NCI-H2107 treated with DMSO at 0.1 percent for 48 hours (cell line): ENCODE results near the gene GALNT16.
"Not testable (repeated sequence)": the region's sequence is repeated elsewhere in the genome, so short reads cannot be mapped to it uniquely, and the experiment has no call there.

Experiments
- DNase-seq: peaks from one replicate; lab custom pipeline; 2025; ENCODE audit not compliant: unreplicated experiment; lab: John Stamatoyannopoulos, UW

Gene GALNT16

GRCh38 chr14:69358966-69359365, 99.0 kb downstream of the GALNT16 start:
- DNase-seq = no peak

DNA sequence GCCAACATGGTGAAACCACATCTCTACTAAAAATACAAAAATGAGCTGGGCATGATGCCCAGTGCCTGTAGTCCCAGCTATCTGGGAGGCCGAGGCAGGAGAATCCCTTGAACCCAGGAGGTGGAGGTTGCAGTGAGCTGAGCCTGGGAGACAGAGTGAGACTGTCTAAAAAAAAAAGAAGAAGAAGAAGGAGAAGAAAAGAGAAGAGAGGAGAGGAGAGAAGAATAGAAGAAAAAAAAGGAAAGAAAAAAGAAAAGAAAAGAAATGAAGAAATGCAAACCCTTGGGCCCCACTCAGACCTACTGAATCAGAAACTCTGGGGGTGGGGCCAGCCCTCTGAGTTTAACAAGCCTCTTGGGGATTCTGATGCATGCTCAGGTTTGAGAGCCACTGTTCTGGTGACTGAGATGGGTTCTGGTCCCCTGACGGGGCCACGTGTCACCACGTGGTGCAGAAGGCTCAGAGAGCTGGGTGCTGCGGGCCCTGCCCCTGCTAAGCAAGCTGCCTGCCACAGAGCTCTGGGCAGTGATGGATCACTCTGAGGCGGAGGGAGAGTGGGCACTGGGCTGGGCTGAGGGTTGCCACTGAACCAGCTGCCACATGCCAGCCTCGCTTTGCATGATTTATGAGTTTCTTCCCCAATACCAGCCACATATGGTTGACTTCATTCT, 100.6 kb downstream of the GALNT16 start:
- DNase-seq = no peak

- DNase-seq = no peak
Measured at GRCh38 chr14:69363055-69363454, 103.1 kb downstream of the GALNT16 start.

- no peak for DNase-seq
Measured at GRCh38 chr14:69363964-69364363, 104.0 kb downstream of the GALNT16 start.

DNA sequence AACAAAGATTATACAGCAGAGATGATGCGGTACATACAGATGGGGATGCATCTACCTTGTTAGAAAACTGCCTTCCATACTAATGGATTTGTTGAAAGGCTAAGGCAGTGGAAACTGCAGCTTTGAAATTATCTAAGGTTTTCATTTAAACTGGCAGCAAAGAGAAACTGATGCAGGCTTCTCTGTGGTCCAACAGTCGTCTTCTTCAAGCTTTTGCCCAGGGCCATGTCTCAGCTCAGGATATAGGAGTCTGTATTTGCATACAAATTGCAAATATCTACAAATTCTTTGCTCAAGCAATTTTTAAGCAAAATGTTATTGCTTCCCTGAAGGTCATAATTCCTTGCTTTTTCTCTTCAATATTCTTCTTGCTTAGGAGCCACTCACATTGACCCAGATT, 104.4 kb downstream of the GALNT16 start:
- DNase-seq = no peak

DNA sequence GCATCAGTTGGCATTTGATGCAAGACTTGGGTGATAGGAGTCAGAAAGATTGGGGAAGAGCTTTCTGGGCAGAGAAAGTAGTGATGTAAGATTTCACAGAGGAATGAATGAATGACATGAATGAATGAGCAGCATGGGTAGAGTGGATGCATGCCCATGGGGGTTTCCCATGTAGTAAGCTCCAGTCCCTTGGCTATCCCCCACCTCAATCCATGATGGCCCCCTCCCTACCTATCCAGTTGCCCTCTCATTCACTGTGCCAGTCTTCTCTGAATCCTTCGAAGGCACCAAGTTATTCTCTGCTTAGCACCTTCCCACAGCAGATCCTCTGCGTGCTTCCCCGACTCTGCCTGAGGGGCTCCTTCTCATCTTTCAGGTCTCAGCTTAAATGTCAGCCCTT, 106.1 kb downstream of the GALNT16 start:
- DNase-seq = no peak

DNA sequence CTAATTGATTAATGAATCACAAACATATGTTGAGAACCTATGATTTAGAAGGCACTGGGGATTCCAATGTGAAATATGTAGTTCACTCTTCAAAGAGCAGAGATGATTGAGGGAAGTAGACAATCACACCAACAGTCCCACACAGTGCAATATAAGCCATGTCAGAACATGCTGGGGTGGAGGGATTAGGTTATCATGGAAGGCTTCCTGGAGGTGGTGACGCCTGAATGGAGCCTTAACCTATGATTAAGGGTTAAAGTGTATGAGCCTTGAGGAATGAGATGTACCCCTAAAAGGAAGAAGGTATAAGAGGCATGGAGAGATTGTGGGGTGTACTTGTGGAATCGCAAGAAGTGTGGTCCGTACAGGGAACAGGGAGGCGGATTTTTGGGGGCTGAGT, 106.8 kb downstream of the GALNT16 start:
- no peak for DNase-seq

DNA sequence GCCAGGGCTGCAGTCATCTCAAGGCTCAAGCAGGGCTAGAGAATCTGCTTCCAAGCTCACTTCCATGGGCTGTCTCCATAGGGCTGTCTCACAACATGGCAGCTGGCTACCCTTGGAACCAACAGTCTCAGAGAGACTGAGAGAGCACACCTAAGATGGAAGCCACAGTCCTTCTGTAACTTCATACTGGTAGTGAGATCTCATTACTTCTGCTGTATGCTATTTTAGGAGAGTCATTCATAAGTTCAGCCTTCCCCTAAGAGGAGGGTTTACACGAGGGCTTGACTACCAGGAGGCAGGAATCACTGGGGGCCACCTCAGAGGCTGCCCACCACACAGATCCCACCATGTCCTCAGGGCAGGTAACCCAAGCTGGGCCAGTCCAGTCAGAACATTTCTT, 108.4 kb downstream of the GALNT16 start:
- DNase-seq = no peak

- no peak for DNase-seq
Measured at GRCh38 chr14:69370061-69370460, 110.1 kb downstream of the GALNT16 start.

GRCh38 chr14:69372146-69372545, 112.2 kb downstream of the GALNT16 start:
- DNase-seq = no peak

- peak; percentile 88 for DNase-seq
Measured at GRCh38 chr14:69373104-69373503, 113.1 kb downstream of the GALNT16 start.

GRCh38 chr14:69374235-69374634, 114.3 kb downstream of the GALNT16 start:
- no peak for DNase-seq

- no peak for DNase-seq
Measured at GRCh38 chr14:69375182-69375581, 115.2 kb downstream of the GALNT16 start.

- no peak for DNase-seq
Measured at GRCh38 chr14:69375722-69376121, 115.8 kb downstream of the GALNT16 start.

DNA sequence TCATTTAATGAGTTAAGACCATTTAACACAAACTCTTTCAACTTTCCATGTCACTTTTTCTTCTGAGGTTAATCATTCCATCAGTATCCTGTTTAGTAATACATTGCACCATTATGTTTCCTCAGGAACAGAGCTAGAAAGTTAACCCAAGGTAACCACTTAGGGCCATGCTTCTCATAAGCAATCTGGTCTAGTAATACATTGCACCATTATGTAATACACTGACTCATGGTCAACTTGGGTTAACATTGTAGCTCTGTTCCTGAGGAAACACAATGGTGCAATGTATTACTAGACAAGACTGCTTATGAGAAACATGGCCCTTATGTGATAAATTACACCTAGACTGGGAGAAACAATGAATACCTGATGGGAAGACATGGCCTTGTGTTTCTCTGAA, 116.5 kb downstream of the GALNT16 start:
- DNase-seq = no peak

GRCh38 chr14:69378274-69378673, 118.3 kb downstream of the GALNT16 start:
- no peak for DNase-seq

DNA sequence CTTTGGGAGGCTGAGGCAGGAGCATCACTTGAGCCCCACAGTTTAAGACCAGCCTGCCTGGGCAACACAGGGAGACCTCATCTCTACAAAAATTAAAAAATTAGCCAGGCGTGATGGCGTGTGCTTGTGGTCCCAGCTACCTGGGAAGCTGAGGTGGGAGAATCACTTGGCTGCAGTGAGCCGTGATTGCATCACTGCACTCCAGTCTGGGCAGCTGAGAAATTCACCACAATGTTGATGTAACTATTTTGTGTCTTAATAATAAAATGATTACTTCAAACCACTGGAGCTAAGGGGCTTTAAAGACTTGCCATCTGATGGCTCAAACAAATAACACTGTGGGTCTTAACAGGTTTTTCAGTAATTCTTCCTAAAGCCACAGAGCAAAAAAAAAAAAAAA, 127.4 kb downstream of the GALNT16 start:
- no peak for DNase-seq

DNA sequence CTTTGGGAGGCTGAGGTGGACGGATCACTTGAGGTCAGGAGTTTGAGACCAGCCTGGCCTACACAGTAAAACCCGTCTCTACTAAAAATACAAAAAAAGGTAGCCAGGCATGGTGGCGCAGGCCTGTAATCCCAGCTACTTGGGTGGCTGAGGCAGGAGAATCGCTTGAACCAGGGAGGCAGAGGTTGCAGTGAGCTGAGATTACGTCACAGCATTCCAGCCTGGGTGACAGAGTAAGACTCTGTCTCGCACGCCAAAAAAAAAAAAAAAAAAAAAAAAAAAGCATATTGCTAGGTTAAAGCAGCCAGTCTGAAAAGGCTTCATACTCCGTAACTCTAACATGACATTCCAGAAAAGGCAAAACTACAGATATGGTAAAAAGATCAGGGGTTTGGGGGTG, 131.4 kb downstream of the GALNT16 start:
- not testable (repeated sequence) for DNase-seq

DNA sequence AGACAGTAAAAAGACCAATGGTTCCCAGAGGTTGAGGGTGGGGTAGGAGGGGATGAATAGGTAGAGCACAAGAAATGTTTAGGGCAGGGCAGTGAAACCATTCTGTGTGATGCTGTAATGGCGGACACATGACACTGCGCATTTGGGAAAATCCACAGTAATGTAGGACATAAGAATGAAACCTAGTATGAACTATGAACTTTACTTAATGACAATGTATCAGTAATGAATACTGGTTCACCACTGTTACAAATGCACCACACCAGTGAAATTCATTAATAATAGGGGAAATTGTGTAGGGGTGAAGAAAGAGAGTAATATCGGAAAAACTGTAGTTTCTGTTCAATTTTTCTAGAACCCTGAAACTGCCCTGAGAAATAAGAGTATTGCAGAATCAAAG, 132.5 kb downstream of the GALNT16 start:
- no peak for DNase-seq

DNA sequence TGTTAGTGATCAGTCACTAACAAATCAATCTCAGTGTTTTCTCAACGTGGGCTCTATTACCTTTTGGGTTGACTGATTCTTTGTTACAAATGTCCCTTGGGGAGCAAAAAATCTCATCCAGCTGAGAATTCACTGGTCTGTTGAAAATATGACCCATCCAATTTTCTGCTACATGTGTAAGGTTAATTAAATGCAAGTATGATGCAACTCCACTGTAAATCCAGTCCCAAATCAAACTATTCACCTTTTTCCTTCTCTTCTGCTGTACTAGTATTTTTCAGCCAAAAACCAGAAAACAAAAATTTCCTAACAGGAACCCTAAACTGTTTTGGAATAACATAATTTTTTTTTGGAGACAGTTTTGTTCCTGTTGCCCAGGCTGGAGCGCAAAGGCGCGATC, 136.0 kb downstream of the GALNT16 start:
- no peak for DNase-seq

DNA sequence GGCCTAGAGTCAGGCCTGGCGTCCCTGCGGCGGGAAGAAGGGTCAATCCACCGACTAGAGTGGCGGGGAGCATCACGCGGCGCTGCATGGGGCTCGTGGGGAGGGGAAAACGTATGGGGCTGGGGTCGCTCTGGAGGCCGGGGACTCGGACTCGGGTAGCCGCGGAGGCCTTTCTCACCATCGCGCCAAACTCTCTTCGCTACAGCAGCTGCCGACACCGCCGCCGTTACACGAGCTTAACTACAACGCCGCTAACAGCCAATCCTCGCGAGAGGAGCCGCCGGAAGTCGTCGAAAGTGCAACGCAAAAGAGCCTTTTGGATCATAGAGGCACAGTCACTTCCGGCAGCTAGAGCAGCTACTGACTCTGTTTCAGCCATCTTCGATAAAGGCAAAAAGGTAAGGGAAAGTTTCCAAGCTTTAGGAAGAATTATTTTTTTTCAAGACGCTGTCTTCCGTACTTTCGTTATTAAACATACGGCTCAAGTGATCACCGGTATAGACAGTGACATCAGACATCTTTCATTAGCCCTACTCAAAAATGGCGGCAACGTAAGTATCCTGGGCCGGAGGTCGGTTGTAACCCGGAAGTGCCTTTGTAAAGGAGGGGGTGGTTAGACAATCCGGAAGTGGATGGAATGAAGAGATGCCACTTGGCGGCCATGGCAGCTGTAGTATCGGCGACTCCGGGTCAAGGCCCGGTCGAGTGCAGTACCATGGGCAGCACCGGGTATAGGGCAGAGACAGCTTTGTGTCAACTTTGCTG, 138.3 kb downstream of the GALNT16 start, which contains the start of the genes ERH and SLC39A9:
Gene ERH, minus strand, starts transcription at position 247 of the 765 bp plus-strand sequence. Its CDS starts 66 bp downstream, at position 181.
Gene SLC39A9, plus strand, starts transcription at position 640 of the 765 bp plus-strand sequence. CDS start 678 bp downstream, outside the sequence.
- peak; percentile 100 for DNase-seq

GRCh38 chr14:69398818-69399210, 138.9 kb downstream of the GALNT16 start:
- DNase-seq = no peak
